NCI-H446 (cell line): ENCODE measurements around the gene FREY1.
A peak's percentile ranks its signal among the peaks of the same experiment; 100 is the strongest.

Source experiments
- DNase-seq, 2 experiments: peaks; one replicate each; lab custom pipeline; 2025; lab: John Stamatoyannopoulos, UW

FREY1 gene, protein sequence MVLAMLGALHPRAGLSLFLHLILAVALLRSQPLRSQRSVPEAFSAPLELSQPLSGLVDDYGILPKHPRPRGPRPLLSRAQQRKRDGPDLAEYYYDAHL

DNA sequence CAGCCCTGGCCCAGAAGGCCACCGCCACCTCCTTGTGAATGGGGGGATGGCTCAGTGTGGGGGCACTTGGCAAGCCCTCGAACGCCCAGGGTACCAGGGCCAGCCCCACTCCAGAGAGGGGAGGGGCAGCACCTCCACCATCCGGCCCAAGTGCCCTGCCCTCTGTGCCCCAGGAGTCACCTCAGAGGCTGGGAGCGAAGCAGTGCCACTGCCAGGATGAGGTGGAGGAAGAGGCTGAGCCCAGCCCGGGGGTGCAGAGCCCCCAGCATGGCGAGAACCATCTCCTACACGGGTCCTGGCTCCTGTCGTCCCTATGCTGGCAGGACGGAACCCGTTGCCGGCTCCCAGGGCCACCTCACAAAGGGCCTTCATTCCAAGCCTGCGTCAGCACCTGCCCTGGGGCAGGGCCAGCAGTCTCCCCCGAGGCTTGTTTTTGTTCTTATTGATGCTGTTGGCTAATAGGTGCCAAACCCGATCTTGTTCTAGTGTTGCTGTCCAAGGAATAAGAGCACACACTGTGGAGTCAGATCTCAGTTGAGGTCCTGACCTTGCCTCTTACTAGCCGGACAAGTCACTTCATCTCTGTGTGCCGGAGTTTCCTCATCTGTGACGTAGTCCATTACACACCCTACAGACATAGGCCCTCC lies at the start of gene FREY1:
FREY1 (minus strand) TSS at position 307 of the 647 bp plus-strand sequence; CDS start at position 281, 26 bp downstream.
- DNase-seq, result no peak

DNA sequence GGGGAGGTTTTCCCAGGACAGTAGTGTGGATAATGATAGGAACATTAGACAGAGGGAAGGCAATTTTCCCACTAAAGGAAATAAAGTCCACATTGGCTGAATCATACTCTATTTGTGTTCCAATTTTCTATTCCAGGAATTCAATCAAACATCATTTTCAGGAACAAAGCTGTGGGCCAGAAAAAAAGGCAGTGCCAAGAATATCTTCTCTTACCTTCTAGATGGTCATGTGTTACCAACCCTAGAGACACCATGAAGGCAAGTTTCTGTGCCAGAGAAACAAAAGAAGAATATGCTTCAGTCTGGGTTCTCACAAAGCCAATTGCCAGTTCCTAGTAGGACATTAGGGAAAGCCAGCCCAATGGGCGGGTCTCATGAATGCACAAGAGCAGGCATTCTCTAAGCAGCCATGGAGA lies 42.9 kb upstream of the FREY1 start:
- DNase-seq, result no peak

DNA sequence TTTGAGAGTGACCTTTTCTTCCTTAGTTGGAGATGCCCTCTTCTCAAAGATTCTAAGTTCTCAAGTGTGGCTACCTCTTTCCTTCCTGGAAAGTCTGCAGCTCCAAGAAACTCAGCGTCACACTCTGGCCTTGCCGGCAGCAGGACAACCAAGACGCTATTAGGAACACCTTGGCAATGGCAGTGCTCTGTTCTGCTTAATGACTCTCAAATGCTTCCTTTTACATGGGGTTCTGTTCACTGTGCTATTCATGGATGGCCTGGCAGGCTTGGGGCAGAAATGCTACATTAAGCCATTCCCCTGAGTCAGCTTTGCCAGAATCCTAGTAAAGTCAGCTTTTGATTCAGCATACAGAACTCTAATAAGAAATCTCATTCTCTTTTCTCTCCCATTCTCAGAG lies 41.3 kb upstream of the FREY1 start:
- DNase-seq, result no peak

DNA sequence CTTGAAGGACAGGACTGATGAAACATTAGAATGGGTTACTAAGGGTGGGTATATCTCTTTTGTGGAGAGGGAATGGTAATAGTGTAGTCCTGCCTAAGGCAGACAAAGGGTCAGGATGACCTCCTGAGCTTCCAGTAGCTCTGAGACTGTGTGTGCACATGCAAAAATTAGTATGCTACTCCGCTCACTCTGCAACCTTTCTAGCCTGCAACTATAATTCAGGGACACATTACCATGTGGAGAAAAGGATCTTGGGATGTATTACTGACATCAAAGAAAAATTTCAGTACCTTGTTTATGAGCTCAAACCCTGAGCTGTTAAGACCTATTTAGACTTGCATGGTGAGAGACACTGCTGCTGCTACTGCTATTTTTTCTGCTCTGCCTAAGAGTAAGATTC lies 40.8 kb upstream of the FREY1 start:
- DNase-seq, result no peak

DNA sequence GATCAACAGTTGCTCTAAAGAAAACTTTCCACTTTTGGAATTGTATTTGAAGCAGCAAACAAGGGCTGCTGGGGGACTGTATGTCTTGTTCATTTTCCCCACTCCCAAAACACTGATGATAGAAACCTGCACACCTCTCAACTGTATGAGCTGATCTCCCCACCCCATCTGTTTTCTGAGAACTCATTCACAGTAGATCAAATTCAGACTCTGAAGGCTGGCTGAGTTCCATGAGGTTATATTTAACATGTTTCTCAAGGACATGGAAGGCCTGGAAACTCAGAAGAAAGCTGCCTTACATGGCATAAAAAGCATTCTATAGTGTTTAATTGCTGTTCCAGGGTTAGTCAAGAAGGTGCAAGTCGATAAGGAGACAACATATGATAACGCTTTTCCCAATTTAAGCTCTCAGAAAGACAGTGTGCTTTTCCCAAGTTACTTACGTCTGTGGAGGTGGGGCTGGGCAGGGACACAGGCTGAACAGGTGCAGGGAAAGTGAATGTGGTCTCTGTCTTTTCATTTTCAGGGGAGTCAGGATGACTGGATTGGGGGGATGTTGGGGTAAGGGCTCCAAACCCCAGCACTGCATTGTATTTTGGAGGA lies 38.4 kb upstream of the FREY1 start:
- no peak for DNase-seq

DNA sequence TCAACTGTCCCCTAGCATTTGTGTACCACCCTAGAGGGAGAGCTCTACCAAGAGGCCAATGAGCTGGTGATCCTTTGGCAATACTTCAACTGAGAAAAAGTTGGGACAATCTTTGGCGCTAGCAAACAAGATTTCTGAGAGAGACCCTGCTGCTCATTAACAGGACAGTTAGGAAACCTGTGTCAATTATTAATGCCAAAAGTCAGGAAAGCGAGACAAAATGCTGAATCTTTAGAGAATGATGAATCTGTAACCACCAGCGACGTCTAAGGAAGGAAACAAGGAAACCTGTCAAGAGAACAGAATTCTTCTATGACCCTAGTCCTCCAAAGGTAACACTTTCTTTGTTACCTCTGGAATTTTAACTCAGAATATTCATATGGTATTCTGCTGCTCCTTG lies 35.3 kb upstream of the FREY1 start:
- no peak for DNase-seq

DNA sequence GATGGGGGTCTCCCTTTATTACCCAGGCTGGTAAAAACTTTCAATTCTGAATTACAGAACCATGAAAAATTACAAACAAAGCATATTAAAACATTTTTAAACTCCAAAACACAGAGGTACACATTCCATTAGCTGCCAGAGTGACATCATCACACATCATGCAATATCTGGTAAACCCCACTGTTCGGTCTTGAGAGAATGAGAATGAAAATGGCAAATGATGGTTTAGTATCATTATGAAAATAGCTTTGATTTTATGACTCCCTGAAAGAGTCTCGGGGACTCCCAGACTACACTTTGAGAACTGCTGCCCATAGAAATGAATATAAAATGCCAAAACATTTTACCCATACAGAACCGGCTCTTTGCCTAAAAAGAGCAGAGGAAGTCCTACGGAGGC lies 34.2 kb upstream of the FREY1 start:
- no peak for DNase-seq

DNA sequence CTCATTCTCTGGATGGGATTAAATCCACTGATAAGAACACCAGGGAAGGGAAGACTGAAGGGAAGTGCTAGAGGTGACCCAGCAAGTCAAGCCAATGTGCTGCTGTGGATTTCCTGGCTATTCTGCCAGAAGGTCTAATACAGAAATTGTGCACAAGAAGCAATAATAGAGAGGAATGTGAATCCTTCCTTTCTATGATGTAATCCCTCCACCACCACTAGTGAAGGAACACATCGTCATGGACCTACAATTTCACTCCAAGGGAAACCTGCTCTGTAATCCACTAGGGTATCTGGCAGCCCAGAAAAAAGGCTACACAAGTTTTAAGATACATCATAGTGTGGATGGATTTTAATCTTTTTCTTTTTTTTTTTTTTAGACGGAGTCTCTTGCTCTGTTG lies 32.8 kb upstream of the FREY1 start:
- DNase-seq, result no peak

DNA sequence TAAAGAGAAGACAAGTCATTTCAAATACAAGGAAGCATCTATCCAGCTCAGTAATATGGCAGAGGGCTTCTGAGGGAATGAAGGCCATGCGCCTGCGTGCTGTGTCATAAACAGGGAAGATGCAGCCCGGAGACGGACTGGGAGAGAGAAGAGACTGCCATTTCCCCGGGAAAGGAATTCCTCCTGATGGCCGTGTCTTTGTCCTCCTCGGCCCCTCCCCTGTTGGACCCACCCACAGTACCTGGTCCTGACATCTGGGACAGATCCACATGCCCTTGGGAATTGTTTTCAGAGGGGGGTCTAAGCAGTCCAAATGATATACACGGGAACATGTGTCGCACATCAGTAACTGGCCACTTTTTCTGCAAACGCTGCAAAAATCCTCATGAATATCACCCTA lies 30.8 kb upstream of the FREY1 start:
- DNase-seq, result no peak

DNA sequence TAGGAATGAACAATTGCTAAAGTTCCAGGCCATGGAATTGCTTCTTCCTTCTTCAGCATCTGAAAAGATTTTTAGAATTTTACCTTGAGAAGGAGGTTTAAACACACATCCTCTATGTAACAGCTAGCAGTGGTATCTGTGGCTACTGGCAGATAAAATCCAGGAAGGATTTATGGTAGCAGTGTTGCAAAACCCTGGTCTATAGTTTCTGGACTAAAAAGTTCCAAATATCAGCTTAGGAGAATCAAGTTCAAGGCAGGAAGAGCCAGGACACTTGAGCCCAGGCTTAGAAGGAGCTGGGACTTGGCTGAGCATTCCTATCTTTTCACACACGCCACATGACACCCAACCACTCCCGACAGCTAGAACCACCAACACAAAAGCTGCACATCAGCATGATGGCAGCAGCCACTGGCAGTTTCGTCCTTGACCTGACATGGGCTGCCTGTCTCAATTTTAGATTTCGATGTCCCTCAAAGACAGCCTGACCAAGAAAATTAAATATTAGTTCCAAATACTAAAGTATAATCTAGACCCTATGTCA lies 29.5 kb upstream of the FREY1 start:
- no peak for DNase-seq

DNA sequence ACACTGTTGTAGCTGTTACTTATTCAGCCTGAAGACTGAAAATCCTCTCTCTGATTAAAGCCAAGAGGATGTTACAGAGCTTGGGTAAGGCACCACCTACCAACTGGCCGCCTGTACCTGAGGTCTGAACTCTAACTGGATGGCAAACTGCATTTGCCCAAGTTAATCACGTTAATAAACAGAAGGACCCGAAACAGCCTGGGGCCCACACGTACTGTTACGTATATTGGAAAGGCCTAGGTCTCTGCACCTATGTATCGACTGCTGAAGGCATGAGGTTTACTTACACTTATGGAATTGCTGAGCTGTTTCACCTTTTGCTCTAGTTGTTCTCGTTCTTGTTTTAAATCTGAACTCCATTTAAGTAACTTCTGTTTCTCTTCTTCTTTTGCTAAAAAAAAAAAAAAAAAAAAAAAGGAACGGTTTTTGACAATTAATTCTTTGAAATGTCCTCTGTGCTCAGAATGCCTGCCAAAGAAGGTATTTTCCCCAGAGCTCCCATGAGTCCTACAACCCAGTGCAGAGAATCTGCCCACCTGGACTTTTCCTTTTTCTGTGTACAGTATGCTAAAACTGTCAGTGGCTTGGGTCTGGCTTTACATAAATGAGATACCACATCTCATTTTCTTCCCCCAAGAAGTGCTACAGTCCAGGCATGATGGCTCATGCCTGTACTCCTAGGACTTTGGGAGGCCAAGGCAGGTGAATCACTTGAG lies 28.4 kb upstream of the FREY1 start:
- DNase-seq, result no peak

DNA sequence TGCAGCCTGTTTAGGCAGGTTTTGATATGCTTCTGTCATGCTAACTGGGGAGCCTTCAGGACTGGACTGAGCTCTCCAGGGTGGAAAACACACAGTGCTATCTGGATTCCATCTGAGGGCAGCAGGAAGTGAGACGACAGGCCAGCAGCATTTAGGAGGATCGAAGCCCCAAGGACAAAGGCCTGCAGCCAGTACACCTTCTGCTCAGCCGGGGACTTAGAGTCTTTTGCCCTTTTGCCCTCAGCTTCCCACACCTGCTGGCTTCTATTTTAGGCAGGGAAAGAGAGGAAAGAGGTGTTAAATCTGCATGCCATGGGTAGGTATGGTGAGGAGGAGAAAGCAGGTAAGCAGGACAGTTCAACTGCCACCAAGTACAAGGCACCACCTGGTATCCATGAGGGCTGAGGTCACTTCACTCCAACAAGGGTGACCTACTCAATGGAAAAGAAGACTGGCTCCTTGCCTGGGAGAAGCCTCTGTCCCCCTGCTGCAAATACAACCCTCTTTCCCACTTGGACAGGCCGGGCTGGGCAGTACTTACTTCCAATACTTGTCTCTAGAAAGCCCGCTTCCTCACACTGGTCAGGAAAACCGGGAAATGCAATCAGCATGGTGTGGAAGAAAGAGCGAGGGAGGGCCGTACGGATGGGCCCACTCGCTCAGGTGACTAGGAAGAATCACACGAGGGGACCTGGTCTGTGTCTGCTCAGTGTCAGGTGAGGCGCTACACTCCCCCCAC lies 27.7 kb upstream of the FREY1 start:
- DNase-seq, result no peak

DNA sequence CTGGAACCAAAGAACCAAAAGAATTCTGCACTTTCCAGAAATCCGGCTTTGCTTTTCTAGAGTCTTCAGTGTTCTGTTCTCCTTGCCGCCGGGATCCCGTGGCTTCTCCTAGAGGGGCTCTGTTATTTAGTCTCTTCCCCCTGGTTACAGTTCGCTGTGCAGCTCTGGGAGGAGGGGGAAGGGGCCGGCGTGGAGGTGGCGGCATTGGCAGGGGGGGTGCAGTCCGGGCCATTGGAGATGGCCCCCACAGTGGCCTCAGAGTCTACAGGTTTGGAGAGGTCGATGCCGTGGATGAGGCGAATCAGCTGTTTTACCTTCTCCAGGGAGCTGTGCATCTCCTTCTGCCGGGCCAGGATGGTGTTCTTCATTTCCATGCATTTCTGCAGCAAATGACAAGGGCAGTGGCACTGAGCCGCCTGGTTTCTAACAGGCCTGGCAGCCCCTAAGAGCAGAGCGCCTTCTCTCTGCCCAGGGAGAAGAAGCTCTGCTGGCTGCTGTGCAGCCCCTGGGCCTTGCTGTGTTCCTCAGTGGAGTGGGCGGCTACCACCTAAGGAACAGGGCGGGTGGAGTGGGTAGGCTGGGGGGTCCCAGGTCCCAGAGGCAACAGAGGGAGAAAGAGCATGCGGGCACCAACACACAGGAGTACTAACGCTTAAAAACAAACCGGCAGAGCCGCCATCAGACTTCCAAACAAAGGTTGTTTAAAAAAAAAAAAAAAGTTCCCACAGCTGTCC lies 26.9 kb upstream of the FREY1 start:
- DNase-seq, result no peak

DNA sequence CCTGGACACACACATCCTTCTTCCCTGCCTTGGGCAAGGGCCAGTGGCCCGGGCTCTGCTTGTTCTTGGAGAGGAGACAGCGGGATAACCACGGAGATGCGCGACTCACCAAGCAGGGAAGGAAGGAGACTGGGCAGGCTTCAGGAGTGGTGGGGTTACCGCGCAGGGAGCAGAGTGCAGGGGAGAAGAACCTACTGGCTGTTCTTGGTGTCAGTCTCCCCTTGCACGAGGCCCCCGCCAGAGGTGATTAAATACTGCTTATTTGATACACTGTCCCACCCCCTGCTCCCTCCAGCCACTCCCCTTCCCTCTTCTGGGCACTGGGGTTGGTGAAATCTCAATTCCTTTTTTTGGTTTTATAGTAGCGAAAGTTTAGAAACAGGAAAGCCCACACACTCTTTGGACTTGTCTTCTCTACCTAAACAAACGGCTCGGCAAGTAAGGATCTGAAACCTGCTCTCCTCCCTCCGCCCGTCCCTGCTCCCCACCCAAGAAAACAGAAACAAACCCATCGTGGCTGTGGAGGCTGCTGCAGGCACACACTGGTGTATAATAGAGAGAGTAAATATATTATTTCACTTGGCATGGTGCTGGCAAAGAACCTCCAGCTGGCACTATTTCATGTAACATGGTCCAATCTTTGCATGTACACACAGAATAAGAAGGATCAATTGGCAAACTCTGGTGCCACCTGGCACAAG lies 26.2 kb upstream of the FREY1 start:
- peak in 1 of 2 experiments; percentile 44 for DNase-seq

DNA sequence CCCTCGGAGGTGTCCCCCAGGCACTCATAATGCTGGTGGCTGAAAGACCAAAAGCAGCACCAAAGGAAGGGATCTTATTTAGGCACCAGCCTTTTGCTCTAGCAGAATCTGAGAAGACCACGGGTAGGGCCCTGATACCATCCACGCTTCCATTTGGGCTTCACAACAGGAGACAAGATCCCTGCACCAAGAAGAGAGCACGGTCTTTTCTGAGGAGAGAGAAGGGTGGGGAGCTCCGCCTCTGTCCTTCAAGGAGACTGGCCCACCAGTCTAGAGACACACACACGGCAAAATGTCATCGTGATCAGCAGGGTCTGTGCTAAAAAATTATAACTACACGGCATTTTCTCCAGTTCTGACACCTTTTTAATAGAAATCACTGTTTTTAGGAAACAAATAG lies 25.1 kb upstream of the FREY1 start:
- no peak for DNase-seq

DNA sequence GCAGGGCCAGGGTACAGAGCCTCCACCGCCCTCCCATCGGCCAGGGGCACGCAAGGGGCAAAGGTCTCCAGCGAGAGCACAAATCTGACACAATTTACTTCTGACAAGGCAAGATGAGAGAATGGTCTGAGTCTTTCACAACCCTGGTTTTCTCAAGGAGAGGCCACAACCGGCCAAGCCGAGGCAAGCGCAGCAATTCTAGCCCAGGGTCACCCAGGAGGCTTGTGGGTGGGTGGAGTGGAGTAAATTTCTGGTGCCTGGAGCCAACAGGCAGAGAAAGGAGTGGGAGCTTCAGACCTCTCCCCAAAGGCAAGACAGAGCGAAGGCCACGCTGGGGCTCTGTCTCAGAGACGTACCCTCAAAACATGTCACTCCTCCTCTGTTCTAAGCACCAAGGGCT lies 24.7 kb upstream of the FREY1 start:
- no peak for DNase-seq

DNA sequence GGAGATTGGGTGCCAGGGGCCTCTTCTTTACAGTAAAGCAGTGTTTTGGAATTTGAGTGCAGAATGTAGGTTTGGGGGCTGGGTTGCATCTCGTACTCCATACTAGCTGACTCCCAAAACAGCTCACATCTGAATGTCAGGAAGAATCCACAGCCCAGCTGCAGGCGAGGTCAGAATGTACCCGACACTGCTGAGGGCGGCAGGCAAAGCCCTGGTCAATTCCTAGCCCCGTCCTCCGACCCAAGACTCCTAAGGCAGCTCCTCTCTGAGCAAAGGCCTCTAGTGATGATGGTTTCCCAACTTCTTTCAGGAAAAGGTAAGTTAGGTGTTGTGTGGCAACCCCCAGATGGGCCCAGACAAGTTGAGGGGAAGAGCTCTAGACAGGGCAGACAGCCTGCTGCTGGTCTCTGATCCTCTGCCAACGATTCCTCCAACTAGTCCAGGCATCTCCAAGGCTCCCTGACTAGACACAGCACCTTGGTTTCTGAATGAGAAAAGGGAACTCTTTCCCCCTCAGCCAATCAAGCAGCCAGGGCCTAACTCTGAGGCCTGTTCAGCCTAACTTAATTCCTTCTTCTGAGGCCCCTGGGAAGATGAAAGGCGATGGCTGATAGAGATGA lies 24.0 kb upstream of the FREY1 start:
- DNase-seq, result no peak

DNA sequence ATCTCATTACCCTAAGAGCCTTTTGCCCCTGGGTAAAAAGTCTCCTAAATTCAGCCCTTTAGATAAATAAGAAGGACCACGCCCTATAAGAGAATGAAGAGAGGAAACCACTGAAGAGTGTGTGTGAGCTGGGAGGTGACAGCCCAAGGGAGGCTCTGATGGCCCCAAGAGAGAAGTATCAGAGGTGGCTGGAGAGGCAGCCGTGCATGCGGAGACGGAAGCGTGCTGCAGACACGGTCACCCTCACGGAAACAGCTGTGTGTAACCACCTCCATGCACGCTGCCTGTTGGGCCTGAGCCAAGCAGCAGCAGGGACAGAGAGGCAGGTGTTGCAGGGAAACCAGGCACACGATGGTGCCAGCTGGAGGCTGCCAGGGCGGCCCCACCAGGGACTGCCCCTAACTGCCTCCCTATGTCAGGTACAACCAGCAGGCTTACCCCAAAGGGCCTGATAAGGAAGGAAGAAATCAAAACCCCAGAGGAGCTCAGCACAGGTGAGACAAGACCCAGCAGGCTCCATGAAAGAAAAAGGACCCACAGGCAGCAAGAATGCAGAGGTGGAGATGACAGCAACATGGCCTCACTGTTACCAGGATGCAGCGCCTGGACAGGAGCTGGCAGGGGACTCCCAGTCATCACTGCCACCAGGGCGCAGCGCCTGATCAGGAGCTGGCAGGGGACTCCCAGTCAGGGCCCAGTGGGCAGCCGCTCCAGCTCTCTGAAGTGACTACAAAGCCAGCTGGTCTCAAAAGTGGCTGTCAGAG lies 23.1 kb upstream of the FREY1 start:
- no peak for DNase-seq

DNA sequence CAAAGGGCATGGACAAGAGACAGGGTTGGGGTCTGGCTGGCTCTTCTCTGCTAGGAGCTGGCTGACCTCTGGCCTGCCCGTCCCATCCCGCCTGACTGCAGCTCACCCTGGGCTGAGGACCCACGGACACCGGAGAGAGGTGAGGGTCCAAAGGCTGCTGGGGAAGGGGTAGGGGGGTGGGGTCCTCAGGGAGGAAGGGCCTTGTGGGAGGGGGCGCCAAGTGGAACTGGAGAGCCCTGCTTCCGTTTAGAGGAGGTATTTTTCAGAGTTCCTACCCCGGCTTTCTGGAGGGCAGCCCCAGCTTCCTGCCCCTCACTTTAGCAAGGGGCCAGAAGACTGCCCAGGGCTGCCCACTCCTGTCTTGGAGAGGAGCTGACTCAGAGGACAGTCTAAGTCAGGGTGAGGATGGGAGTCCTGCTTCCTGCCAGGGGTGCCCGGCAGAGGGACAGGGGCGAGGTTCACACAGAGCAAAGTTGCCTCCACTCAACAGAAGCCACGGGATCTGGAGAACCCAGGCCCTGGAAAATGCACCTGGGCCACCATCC lies 22.5 kb upstream of the FREY1 start:
- DNase-seq, result no peak
